Ecto neural progenitor cell (in vitro differentiated cells): Measurements from ENCODE around the gene BNC2.

ENCODE experiments used
- DNase-seq: peaks from one replicate; pipeline ENCODE4 v3.0.0-alpha.2; 2018; ENCODE audit warnings: low spot score

The BNC2 gene

GRCh38 chr9:16627521-16627920, 242.9 kb downstream of the BNC2 start:
- no peak for DNase-seq

- DNase-seq: peak; percentile 50
These were observed 243.8 kb downstream of the BNC2 start for GRCh38 chr9:16626577-16627130.

GRCh38 chr9:16625811-16626210, 244.7 kb downstream of the BNC2 start:
- no peak for DNase-seq

- DNase-seq: no peak
These were observed 245.3 kb downstream of the BNC2 start for GRCh38 chr9:16625161-16625631.

GRCh38 chr9:16624744-16625117, 245.7 kb downstream of the BNC2 start:
- no peak for DNase-seq

GRCh38 chr9:16623989-16624743, 246.3 kb downstream of the BNC2 start:
- no peak for DNase-seq

GRCh38 chr9:16622541-16622940, 247.9 kb downstream of the BNC2 start:
- DNase-seq: no peak

GRCh38 chr9:16619914-16620520, 250.5 kb downstream of the BNC2 start:
- no peak for DNase-seq

GRCh38 chr9:16619402-16619801, 251.1 kb downstream of the BNC2 start:
- DNase-seq: no peak

- no peak for DNase-seq
These were observed 251.9 kb downstream of the BNC2 start for GRCh38 chr9:16618524-16618923.

- DNase-seq: no peak
These were observed 253.8 kb downstream of the BNC2 start for GRCh38 chr9:16616686-16617085.

GRCh38 chr9:16615451-16615850, 255.0 kb downstream of the BNC2 start:
- no peak for DNase-seq

GRCh38 chr9:16613605-16614004, 256.9 kb downstream of the BNC2 start:
- no peak for DNase-seq

GRCh38 chr9:16613051-16613450, 257.4 kb downstream of the BNC2 start:
- no peak for DNase-seq

- DNase-seq: no peak
These were observed 257.8 kb downstream of the BNC2 start for GRCh38 chr9:16612627-16613026.

- no peak for DNase-seq
These were observed 258.5 kb downstream of the BNC2 start for GRCh38 chr9:16611983-16612382.

GRCh38 chr9:16611001-16611400, 259.5 kb downstream of the BNC2 start:
- DNase-seq: no peak

GRCh38 chr9:16610538-16610937, 259.9 kb downstream of the BNC2 start:
- DNase-seq: no peak

- DNase-seq: no peak
These were observed 261.6 kb downstream of the BNC2 start for GRCh38 chr9:16608906-16609305.

- DNase-seq: no peak
These were observed 268.0 kb downstream of the BNC2 start for GRCh38 chr9:16602494-16602893.

GRCh38 chr9:16601991-16602390, 268.5 kb downstream of the BNC2 start:
- no peak for DNase-seq

- DNase-seq: no peak
These were observed 272.2 kb downstream of the BNC2 start for GRCh38 chr9:16598316-16598715.

GRCh38 chr9:16597136-16597535, 273.3 kb downstream of the BNC2 start:
- no peak for DNase-seq

- DNase-seq: no peak
These were observed 275.2 kb downstream of the BNC2 start for GRCh38 chr9:16595227-16595626.
